Liver (tissue), 3 donors: ENCODE data around the gene NR6A1.

Source experiments
- EGR1 ChIP-seq, 2 donors: IDR thresholded peaks; 2 replicates each; pipeline ENCODE4 v1.6.1; 2016 to 2018; ENCODE audit warnings: antibody characterized with exemption in 2 of 2, low read depth in 2 of 2
- FOXA2 ChIP-seq: IDR thresholded peaks from 2 replicates; pipeline ENCODE4 v1.6.1; 2016; ENCODE audit warnings: antibody characterized with exemption
- GABPA ChIP-seq, 2 donors: IDR thresholded peaks in 1 of 2; conservative IDR thresholded peaks in 1 of 2; 2 replicates each; pipeline ENCODE4 v1.6.1; 2016; ENCODE audit warnings: antibody characterized with exemption in 2 of 2, mild to moderate bottlenecking in 1 of 2, moderate library complexity in 1 of 2
- HNF4G ChIP-seq: IDR thresholded peaks from 2 replicates; pipeline ENCODE4 v1.6.1; 2016; ENCODE audit warnings: antibody characterized with exemption
- JUND ChIP-seq, 2 donors: IDR thresholded peaks; 2 replicates each; pipeline ENCODE4 v1.6.1; 2016; ENCODE audit warnings: antibody characterized with exemption in 2 of 2
- MAX ChIP-seq: IDR thresholded peaks from 2 replicates; pipeline ENCODE4 v1.6.1; 2016; ENCODE audit warnings: antibody characterized with exemption
- RAD21 ChIP-seq, 2 donors: IDR thresholded peaks; 2 replicates each; pipeline ENCODE4 v1.6.1; 2016; ENCODE audit warnings: antibody characterized with exemption in 2 of 2, mild to moderate bottlenecking in 2 of 2
- REST ChIP-seq: IDR thresholded peaks from 2 replicates; pipeline ENCODE4 v1.6.1; 2016; ENCODE audit warnings: antibody characterized with exemption, mild to moderate bottlenecking
- RXRA ChIP-seq, 2 donors: IDR thresholded peaks; 2 replicates each; pipeline ENCODE4 v1.6.1; 2017 to 2018; ENCODE audit warnings: antibody characterized with exemption in 2 of 2, mild to moderate bottlenecking in 1 of 2
- SP1 ChIP-seq: IDR thresholded peaks from 2 replicates; pipeline ENCODE4 v1.6.1; 2018; ENCODE audit warnings: antibody characterized with exemption, mild to moderate bottlenecking
- TAF1 ChIP-seq: conservative IDR thresholded peaks from 2 replicates; pipeline ENCODE4 v1.6.1; 2016; ENCODE audit warnings: antibody characterized with exemption, mild to moderate bottlenecking
- YY1 ChIP-seq: IDR thresholded peaks from 2 replicates; pipeline ENCODE4 v1.6.1; 2016; ENCODE audit warnings: antibody characterized with exemption, mild to moderate bottlenecking
- ZBTB33 ChIP-seq: IDR thresholded peaks from 2 replicates; pipeline ENCODE4 v1.6.1; 2016; ENCODE audit warnings: antibody characterized with exemption
- TF ChIP-seq, protein P1 (sequence below): fragments of 150-350 bp; IDR thresholded peaks from 2 replicates; pipeline ENCODE4 v1.5.1; 2017; ENCODE audit warnings: improper control_type of control experiment, low read depth, low read length; ENCODE audit not compliant: missing input control
- donor health status: healthy.
- donor health status: healthy.

- TF ChIP-seq ZBTB33 (no peak), TAF1 (no peak), YY1 (no peak), REST (no peak), JUND (IDR thresholded peaks at IDR 0.05) (no peak), SP1 (no peak), RAD21 (IDR thresholded peaks at IDR 0.05) (no peak), RXRA (IDR thresholded peaks at IDR 0.05) (no peak), GABPA (IDR thresholded peaks at IDR 0.05 in 1 of 2, conservative IDR thresholded peaks at IDR 0.05 in 1 of 2) (no peak), EGR1 (IDR thresholded peaks at IDR 0.05; ENCODE audit: low read depth in 2 of 2) (no peak), MAX (no peak), HNF4G (no peak), FOXA2 (no peak)
- TF ChIP-seq, protein P1, sequence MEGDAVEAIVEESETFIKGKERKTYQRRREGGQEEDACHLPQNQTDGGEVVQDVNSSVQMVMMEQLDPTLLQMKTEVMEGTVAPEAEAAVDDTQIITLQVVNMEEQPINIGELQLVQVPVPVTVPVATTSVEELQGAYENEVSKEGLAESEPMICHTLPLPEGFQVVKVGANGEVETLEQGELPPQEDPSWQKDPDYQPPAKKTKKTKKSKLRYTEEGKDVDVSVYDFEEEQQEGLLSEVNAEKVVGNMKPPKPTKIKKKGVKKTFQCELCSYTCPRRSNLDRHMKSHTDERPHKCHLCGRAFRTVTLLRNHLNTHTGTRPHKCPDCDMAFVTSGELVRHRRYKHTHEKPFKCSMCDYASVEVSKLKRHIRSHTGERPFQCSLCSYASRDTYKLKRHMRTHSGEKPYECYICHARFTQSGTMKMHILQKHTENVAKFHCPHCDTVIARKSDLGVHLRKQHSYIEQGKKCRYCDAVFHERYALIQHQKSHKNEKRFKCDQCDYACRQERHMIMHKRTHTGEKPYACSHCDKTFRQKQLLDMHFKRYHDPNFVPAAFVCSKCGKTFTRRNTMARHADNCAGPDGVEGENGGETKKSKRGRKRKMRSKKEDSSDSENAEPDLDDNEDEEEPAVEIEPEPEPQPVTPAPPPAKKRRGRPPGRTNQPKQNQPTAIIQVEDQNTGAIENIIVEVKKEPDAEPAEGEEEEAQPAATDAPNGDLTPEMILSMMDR: no peak
Measured at GRCh38 chr9:124600407-124600806, 170.7 kb downstream of the NR6A1 start.
